Fibroblast of lung (primary cell): ENCODE results near the gene RGS2. TPM values are rescaled to one million over a fixed set of nuclear protein-coding genes. Genes with fewer than 3 reads are reported as not detected.

Experiments used
- DNase-seq, 2 donors: peaks; one replicate each; pipeline versions ENCODE4 v3.0.0 to v3.0.0-alpha.2; 2010; ENCODE audit warnings: low read depth in 2 of 2
- H2AFZ ChIP-seq: 2 replicates; pipeline ENCODE4 v1.5.1; 2012; ENCODE audit warnings: low read length, control low read depth, inconsistent platforms
- H3K27ac ChIP-seq: 2 replicates; pipeline ENCODE4 v1.5.1; 2011; ENCODE audit warnings: low read length, control low read depth; ENCODE audit not compliant: insufficient read depth
- H3K27me3 ChIP-seq: 2 replicates; pipeline ENCODE4 v1.5.1; 2011; ENCODE audit warnings: mild to moderate bottlenecking, low read length; ENCODE audit not compliant: control insufficient read depth, insufficient read depth
- H3K36me3 ChIP-seq: 2 replicates; pipeline ENCODE4 v1.5.1; 2011; ENCODE audit warnings: low read length; ENCODE audit not compliant: control insufficient read depth, insufficient read depth
- H3K4me1 ChIP-seq: 2 replicates; pipeline ENCODE4 v1.5.1; 2011; ENCODE audit warnings: low read length; ENCODE audit not compliant: control insufficient read depth, insufficient read depth; ENCODE audit errors: extremely low read depth
- H3K4me2 ChIP-seq: 2 replicates; pipeline ENCODE4 v1.5.1; 2011; ENCODE audit warnings: low read length, control low read depth; ENCODE audit not compliant: insufficient read depth; ENCODE audit errors: extremely low read depth
- H3K4me3 ChIP-seq, 4 experiments: fragments of 200-600 bp in 1 of 4; sonication (generic) in 1 of 4; replicated peaks in 1 of 4; 2 replicates each; pipeline ENCODE4 v1.5.1; 2011 to 2016; ENCODE audit warnings: low read length in 4 of 4, low read depth in 3 of 4, mild to moderate bottlenecking in 3 of 4, control low read depth in 2 of 4, inconsistent platforms in 1 of 4, mixed read lengths in 1 of 4; ENCODE audit not compliant: insufficient read depth in 1 of 4; ENCODE audit errors: control extremely low read depth in 1 of 4
- H3K79me2 ChIP-seq: 2 replicates; pipeline ENCODE4 v1.5.1; 2012; ENCODE audit warnings: mild to moderate bottlenecking, low read length, inconsistent platforms; ENCODE audit not compliant: control insufficient read depth, insufficient read depth
- H3K9ac ChIP-seq: 2 replicates; pipeline ENCODE4 v1.5.1; 2011; ENCODE audit warnings: mild to moderate bottlenecking, low read length, control low read depth; ENCODE audit not compliant: insufficient read depth
- H3K9me3 ChIP-seq: 2 replicates; pipeline ENCODE4 v1.5.1; 2012; ENCODE audit warnings: low read depth, low read length; ENCODE audit not compliant: control insufficient read depth, insufficient read depth
- H4K20me1 ChIP-seq: 2 replicates; pipeline ENCODE4 v1.5.1; 2011; ENCODE audit warnings: low read length; ENCODE audit not compliant: control insufficient read depth, insufficient read depth; ENCODE audit errors: extremely low read depth
- EZH2 ChIP-seq: IDR thresholded peaks from 2 replicates; pipeline ENCODE4 v1.5.1; 2012; ENCODE audit warnings: low read length, control low read depth, mild to moderate bottlenecking; ENCODE audit errors: missing control alignments
- polyA plus RNA-seq, 2 donors: library from polyadenylated mRNA; depleted of rRNA in 1 of 2; stranded (reverse) in 1 of 2; unstranded in 1 of 2; fragments of >200 nt; gene quantifications; 2 replicates each; pipeline ENCODE4 v1.2.1, GENCODE V29; 2011 to 2012; ENCODE audit warnings: missing spikeins in 1 of 2
- total RNA-seq: library from RNA; depleted of rRNA; stranded (reverse); fragments of >200 nt; gene quantifications from 2 replicates; pipeline ENCODE4 v1.2.1, GENCODE V29; 2014
- TF ChIP-seq, protein P1 (sequence below), 2 donors: IDR thresholded peaks in 1 of 2; conservative IDR thresholded peaks in 1 of 2; 1 replicate in 1 of 2; 2 replicates in 1 of 2; pipeline ENCODE4 v1.5.1; 2011 to 2012; ENCODE audit warnings: low read length in 2 of 2, control low read depth in 1 of 2, inconsistent platforms in 1 of 2, low read depth in 1 of 2, mild to moderate bottlenecking in 1 of 2

The RGS2 gene
- total and polyA plus RNA-seq, 2 donors (not counting 1 experiment from before 2014, with no cell fraction given): 31.7 to 43.9 TPM

DNA sequence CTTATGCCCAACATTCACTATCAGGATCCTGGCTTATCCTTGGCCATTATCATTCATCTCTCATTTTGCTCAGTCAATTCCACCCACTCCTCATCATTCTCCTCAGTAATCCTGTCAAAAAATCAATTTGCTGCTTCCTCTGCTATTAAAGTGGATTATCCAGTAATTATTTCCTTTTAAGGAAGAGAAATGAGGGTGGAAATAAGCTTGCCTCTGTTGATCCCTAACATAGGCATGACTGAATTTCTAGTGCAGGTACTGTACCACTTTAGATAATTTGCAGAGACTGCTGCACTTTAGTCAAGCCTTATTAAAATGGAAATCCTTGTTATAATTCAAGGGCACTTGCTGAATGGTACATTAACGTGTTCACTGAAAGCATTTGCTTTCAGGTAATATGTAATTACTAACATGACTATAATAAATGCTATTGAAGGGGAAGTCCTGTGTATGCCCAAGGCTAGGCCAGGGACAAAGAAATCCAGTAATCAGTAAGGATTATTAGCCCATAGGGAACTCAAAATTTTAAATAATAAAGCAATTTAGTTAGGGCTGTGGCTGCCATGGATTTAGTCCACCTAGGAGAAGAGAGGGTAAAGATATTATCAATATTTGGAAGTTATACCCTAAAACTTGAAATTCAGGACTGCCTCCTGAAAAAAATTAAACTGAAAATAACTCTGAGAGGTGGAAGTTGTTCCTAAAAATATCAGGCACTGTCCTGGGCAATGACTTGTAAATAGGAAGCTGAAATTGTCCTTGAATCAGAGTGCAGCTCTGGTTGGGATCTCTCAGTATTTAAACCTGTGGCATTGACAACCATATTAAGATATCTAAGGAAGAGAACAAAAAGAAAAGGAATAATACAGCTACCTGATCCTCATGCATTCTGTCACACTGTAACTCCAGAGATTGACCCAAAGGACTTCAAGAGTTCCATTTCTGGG, 43.4 kb downstream of the RGS2 start:
- no peak for DNase-seq
- Histone ChIP-seq H3K4me2 (no peak overlapping the region), H3K9me3 (no peaks in the 10 kb centered on the region), H4K20me1 (no peaks in the 10 kb centered on the region), H3K4me1 (no peaks in the 10 kb centered on the region), H3K27ac (no peak overlapping the region), H2AFZ (no peak overlapping the region), H3K36me3 (no peaks in the 10 kb centered on the region), H3K4me3 (no peak overlapping the region), H3K9ac (no peak overlapping the region), H3K79me2 (no peaks in the 10 kb centered on the region), H3K27me3 (no peaks in the 10 kb centered on the region)
- TF ChIP-seq, protein P1, sequence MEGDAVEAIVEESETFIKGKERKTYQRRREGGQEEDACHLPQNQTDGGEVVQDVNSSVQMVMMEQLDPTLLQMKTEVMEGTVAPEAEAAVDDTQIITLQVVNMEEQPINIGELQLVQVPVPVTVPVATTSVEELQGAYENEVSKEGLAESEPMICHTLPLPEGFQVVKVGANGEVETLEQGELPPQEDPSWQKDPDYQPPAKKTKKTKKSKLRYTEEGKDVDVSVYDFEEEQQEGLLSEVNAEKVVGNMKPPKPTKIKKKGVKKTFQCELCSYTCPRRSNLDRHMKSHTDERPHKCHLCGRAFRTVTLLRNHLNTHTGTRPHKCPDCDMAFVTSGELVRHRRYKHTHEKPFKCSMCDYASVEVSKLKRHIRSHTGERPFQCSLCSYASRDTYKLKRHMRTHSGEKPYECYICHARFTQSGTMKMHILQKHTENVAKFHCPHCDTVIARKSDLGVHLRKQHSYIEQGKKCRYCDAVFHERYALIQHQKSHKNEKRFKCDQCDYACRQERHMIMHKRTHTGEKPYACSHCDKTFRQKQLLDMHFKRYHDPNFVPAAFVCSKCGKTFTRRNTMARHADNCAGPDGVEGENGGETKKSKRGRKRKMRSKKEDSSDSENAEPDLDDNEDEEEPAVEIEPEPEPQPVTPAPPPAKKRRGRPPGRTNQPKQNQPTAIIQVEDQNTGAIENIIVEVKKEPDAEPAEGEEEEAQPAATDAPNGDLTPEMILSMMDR (conservative IDR thresholded peaks at IDR 0.05 in 1 of 2, IDR thresholded peaks at IDR 0.05 in 1 of 2; ENCODE audit: low read depth in 1 of 2, low read length in 2 of 2): no peak
- no peak for TF ChIP-seq EZH2

DNA sequence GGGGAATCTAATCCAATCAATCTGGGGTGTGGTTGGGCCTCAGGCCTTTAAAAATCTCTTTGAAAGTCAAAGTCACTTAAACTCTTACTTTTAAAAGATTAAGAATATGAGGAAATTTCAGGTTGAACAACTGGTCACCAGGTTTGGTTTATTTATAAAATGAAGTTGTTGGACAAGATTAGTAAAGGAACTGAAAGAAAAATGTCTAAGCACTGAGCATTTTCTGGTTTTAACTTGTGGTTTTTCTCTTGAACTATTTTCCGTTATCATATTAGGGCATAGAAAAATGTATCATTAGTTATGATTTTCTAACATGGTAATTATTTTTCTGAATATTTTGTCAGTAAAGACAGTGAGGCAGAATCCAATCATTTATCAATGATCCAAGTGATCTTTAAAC, 49.6 kb downstream of the RGS2 start:
- no peak for DNase-seq
- Histone ChIP-seq H3K79me2 (no peaks in the 10 kb centered on the region), H3K27me3 (no peaks in the 10 kb centered on the region), H3K9ac (no peak overlapping the region), H3K4me2 (no peak overlapping the region), H3K4me3 (no peak overlapping the region), H2AFZ (no peak overlapping the region), H3K9me3 (no peaks in the 10 kb centered on the region), H3K27ac (no peak overlapping the region), H4K20me1 (no peaks in the 10 kb centered on the region), H3K36me3 (no peaks in the 10 kb centered on the region), H3K4me1 (no peaks in the 10 kb centered on the region)
- TF ChIP-seq, protein P1 (conservative IDR thresholded peaks at IDR 0.05 in 1 of 2, IDR thresholded peaks at IDR 0.05 in 1 of 2; ENCODE audit: low read depth in 1 of 2, low read length in 2 of 2): no peak
- TF ChIP-seq EZH2: no peak

DNA sequence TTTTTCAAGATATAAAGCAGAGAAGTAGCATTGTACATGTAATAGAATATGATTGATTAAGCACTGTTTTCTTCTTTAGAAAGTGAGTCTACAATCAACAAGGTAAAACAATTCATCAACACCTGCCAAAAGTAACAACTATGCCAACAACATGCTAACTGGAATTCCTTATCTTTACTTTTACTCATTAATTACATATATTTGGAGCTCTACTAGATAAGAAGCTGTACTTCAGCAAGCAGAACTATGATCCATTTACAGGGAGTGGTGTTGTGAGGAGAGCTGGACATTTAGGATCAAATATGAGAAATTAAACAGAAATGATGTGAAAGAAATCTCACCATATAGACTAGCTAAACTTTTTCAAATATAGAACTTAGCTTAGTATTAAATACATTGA, 51.0 kb downstream of the RGS2 start:
- H3K27me3 ChIP-seq: no peaks in the 10 kb centered on the region
- H3K36me3 ChIP-seq: no peaks in the 10 kb centered on the region
- no peaks in the 10 kb centered on the region for H3K79me2 ChIP-seq
- H3K27ac ChIP-seq: no peak overlapping the region
- H3K9me3 ChIP-seq: no peaks in the 10 kb centered on the region
- no peaks in the 10 kb centered on the region for H4K20me1 ChIP-seq
- no peak overlapping the region for H3K4me2 ChIP-seq
- no peak overlapping the region for H3K9ac ChIP-seq
- no peak overlapping the region for H2AFZ ChIP-seq
- no peak overlapping the region for H3K4me3 ChIP-seq
- TF ChIP-seq, protein P1 (conservative IDR thresholded peaks at IDR 0.05 in 1 of 2, IDR thresholded peaks at IDR 0.05 in 1 of 2; ENCODE audit: low read depth in 1 of 2, low read length in 2 of 2): no peak
- no peak for TF ChIP-seq EZH2
- DNase-seq: no peak
- H3K4me1 ChIP-seq: no peaks in the 10 kb centered on the region
